Osteoblast (primary cell): Measurements from ENCODE around the gene SLC6A9. TPM values are rescaled to one million over a fixed set of nuclear protein-coding genes. Genes with fewer than 3 reads are reported as not detected.

Experiments
- DNase-seq: peaks from one replicate; pipeline ENCODE4 v3.0.0; 2011; ENCODE audit warnings: low spot score, mixed read lengths; ENCODE audit not compliant: insufficient read length; ENCODE audit errors: missing footprints
- H2AFZ ChIP-seq: 2 replicates; pipeline ENCODE4 v1.6.0; 2011; ENCODE audit warnings: mild to moderate bottlenecking, low read length
- H3K27ac ChIP-seq: 2 replicates; pipeline ENCODE4 v1.5.1; 2011; ENCODE audit warnings: mild to moderate bottlenecking, low read depth, low read length, moderate library complexity
- H3K27me3 ChIP-seq: 2 replicates; pipeline ENCODE4 v1.6.0; 2012; ENCODE audit warnings: mild to moderate bottlenecking, control low read depth, inconsistent platforms, low read length, moderate library complexity; ENCODE audit not compliant: insufficient read depth
- H3K36me3 ChIP-seq: 2 replicates; pipeline ENCODE4 v1.5.1; 2011; ENCODE audit warnings: mild to moderate bottlenecking, low read length, control low read depth, moderate library complexity; ENCODE audit not compliant: insufficient read depth
- H3K4me1 ChIP-seq: 2 replicates; pipeline ENCODE4 v1.5.1; 2011; ENCODE audit warnings: mild to moderate bottlenecking, low read length, control low read depth, moderate library complexity; ENCODE audit not compliant: insufficient read depth
- H3K4me2 ChIP-seq: 2 replicates; pipeline ENCODE4 v1.6.0; 2011; ENCODE audit warnings: mild to moderate bottlenecking, low read length; ENCODE audit not compliant: insufficient read depth
- H3K4me3 ChIP-seq: fragments of 200-600 bp; sonication (generic); 3 replicates; pipeline ENCODE4 v1.5.1; 2012; ENCODE audit warnings: mild to moderate bottlenecking, low read length, inconsistent platforms; ENCODE audit not compliant: insufficient read depth
- H3K79me2 ChIP-seq: 2 replicates; pipeline ENCODE4 v1.6.0; 2012; ENCODE audit warnings: mild to moderate bottlenecking, low read length, control low read depth, inconsistent platforms; ENCODE audit not compliant: insufficient read depth
- H3K9me3 ChIP-seq: 2 replicates; pipeline ENCODE4 v1.5.1; 2011; ENCODE audit warnings: low read depth, low read length, control low read depth
- H4K20me1 ChIP-seq: 2 replicates; pipeline ENCODE4 v1.6.0; 2012; ENCODE audit warnings: mild to moderate bottlenecking, low read length, control low read depth; ENCODE audit not compliant: insufficient read depth
- CTCF ChIP-seq: IDR thresholded peaks from 2 replicates; pipeline ENCODE4 v1.5.1; 2011; ENCODE audit warnings: mild to moderate bottlenecking, low read depth, low read length, moderate library complexity; ENCODE audit errors: extremely low read depth
- total RNA-seq: library from RNA; depleted of rRNA; stranded (reverse); fragments of >200 nt; gene quantifications from 2 replicates; pipeline ENCODE4 v1.2.3, GENCODE V29; 2012

SLC6A9 gene
- total RNA-seq, 1 donor, result 18.5 TPM

DNA sequence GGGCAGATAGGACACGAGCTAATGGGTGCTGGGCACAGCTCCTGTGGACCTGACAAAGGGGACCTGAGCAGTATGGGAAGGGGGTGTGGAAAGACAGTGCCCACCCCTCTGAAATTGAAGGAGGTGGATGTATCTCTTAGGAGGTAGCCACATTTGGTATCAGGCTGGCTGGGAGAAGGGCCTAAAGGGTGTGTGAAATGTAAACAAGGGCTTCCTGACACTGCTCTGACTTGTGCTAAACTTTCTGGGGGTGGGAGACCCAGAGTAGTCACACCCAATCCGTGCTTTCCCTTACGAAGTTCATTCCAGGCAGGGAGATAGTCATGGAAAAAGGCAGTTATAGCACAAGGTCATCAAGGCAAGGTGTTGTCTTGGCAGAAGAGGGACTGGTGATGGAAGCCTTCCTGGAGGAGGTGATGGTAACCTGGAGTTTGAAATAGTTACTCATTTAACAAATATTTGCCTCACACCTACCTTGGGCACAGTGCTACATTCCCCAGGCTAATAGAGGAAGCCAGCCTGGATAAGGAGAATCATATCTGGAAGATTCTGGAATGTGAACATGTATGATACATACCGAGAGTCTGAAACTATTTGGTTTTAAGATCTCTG lies 45.2 kb downstream of the SLC6A9 start:
- Histone ChIP-seq H3K27ac (no peak overlapping the region), H3K4me3 (no peak overlapping the region), H3K79me2 (peaks cover 24% of the 10 kb centered on the region), H3K4me2 (no peak overlapping the region), H3K9me3 (no peaks in the 10 kb centered on the region), H3K36me3 (peaks cover 31% of the 10 kb centered on the region), H3K27me3 (no peaks in the 10 kb centered on the region), H4K20me1 (peaks cover 30% of the 10 kb centered on the region), H2AFZ (no peak overlapping the region), H3K4me1 (peaks cover 11% of the 10 kb centered on the region)
- no peak for DNase-seq
- no peak for TF ChIP-seq CTCF

GRCh38 chr1:43984855-43985254 lies 46.4 kb downstream of the SLC6A9 start:
- H2AFZ ChIP-seq, result no peak overlapping the region
- H3K27ac ChIP-seq, result no peak overlapping the region
- H3K4me2 ChIP-seq, result no peak overlapping the region
- no peak for DNase-seq
- H4K20me1 ChIP-seq, result peaks cover 37% of the 10 kb centered on the region
- H3K9me3 ChIP-seq, result no peaks in the 10 kb centered on the region
- no peak overlapping the region for H3K4me3 ChIP-seq
- TF ChIP-seq CTCF, result no peak
- H3K4me1 ChIP-seq, result peaks cover 15% of the 10 kb centered on the region
- H3K27me3 ChIP-seq, result no peaks in the 10 kb centered on the region
- H3K36me3 ChIP-seq, result peaks cover 31% of the 10 kb centered on the region
- peaks cover 37% of the 10 kb centered on the region for H3K79me2 ChIP-seq

DNA sequence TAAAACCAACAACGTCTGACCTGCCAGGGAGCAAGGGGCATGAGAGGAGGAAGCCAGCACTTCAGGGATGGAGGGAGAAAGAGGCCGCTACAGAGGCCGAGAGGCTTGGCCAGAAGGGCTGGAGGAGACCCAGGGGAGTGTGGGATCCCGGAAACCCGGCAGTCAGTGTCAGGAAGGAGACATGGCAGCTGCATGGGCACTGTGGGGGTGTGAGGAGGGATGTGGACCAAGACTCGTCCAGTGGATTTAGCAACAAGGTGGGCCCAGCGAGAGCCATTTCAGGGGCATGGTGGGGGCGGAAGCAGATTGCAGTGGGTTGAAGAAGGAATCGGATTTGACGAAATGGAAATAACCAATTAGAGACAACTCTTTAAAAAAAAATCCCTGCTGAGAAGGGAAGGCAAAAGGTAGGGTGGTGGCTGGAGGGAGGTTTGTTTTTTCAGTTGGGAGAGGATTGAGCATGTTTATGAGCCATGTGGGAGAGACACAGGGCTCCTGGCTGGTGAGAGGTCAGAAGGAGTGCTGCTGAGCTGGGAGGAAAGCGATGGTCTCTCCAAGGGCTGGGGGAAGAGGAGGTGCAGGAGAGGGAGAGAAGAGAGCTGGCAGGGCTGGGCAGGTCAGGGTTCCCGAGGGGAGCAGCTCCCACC lies 47.9 kb downstream of the SLC6A9 start:
- H3K4me1 ChIP-seq, result peaks cover 20% of the 10 kb centered on the region
- no peak overlapping the region for H2AFZ ChIP-seq
- H3K9me3 ChIP-seq, result no peaks in the 10 kb centered on the region
- no peaks in the 10 kb centered on the region for H3K27me3 ChIP-seq
- H3K79me2 ChIP-seq, result peaks cover 46% of the 10 kb centered on the region
- H3K27ac ChIP-seq, result no peak overlapping the region
- no peak overlapping the region for H3K4me3 ChIP-seq
- peaks cover 31% of the 10 kb centered on the region for H3K36me3 ChIP-seq
- H3K4me2 ChIP-seq, result no peak overlapping the region
- TF ChIP-seq CTCF, result no peak
- H4K20me1 ChIP-seq, result peaks cover 37% of the 10 kb centered on the region
- peak; percentile 81 for DNase-seq

GRCh38 chr1:43982808-43983207 lies 48.5 kb downstream of the SLC6A9 start:
- H3K4me1 ChIP-seq, result peaks cover 26% of the 10 kb centered on the region
- no peak overlapping the region for H3K4me3 ChIP-seq
- peaks cover 41% of the 10 kb centered on the region for H4K20me1 ChIP-seq
- peaks cover 51% of the 10 kb centered on the region for H3K79me2 ChIP-seq
- TF ChIP-seq CTCF, result no peak
- H3K4me2 ChIP-seq, result no peak overlapping the region
- no peak overlapping the region for H2AFZ ChIP-seq
- H3K27me3 ChIP-seq, result no peaks in the 10 kb centered on the region
- H3K36me3 ChIP-seq, result peaks cover 33% of the 10 kb centered on the region
- peak; percentile 42 for DNase-seq
- H3K9me3 ChIP-seq, result no peaks in the 10 kb centered on the region
- no peak overlapping the region for H3K27ac ChIP-seq
